ENCODE measurements around the gene CSNK1D.

DNA sequence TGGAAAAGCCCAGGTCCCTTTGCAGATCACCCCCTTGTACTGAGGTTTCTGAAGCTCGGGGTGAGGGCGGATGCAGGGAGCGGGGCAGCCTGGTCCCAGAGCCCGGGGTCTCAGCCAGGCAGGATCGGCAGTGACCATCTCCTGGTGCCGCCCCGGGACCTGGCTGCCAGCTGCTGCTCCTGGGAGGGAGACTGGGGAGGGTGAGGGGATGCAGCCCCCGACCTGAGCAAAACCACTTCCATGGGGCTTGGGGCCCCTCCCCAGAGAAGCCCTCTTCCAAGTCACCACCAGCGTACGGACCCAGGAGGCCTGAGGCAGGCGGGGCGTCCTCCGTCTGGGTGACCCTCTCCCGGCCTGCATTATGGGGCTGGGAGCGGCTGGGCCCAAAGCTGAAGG is 29.1 kb upstream of the CSNK1D start:
- TF ChIP-seq REST (IDR thresholded peaks at IDR 0.05; ENCODE audit: insufficient read depth in 1 of 2, low read depth in 2 of 2, low read length in 2 of 2) (no peak), POLR2AphosphoS5 (IDR thresholded peaks at IDR 0.05; ENCODE audit: low read depth, low read length) (no peak), SIN3A (IDR thresholded peaks at IDR 0.05; ENCODE audit: borderline replicate concordance, insufficient read depth, low read length) (no peak), FOXP2 (optimal IDR thresholded peaks at IDR 0.05; ENCODE audit: borderline replicate concordance, extremely low read depth, extremely low read length, insufficient read depth) (no peak)

Data from PFSK-1 (cell line).